GM21526 (cell line): ENCODE results near the gene SLC25A45.

Experiments used
- ATAC-seq: cut with Tn5 transposase; IDR thresholded peaks from one replicate; pipeline ENCODE4 v1.9.1; 2021; ENCODE audit warnings: moderate library complexity; ENCODE audit not compliant: unreplicated experiment, low FRiP score

SLC25A45 gene

DNA sequence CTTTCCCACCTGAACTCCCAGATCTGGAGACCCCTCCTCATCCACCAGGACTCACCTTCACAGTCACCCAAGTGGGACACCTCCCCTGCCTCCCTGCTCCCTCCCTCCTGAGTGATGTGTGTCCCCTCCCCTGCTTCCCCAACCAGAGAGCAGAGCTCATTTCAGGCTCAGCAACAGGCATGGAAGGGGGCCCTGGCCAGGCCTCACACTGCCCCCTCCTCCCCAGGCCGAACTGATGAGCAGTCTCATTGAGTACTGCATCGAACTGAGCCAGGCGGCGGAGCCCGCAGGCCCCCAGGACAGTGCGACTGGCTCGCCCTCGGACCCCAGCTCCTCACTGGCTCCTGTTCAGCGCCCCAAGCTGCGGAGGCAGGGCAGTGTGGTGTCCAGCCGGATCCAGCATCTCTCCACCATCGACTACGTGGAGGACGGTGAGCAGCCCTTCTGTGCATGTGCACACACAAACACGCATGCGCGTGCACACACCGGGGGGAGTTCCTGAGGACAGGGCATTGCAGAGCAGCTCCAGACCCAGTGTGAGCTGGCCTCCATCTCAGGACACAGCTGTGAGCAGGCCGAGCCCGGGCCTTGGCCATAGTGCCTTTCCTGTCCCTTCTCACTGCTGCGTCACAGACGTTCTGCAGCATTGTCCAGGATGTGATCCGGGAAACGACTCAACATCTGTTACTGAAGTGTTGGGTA is 22.3 kb upstream of the SLC25A45 start:
- no peak for ATAC-seq

DNA sequence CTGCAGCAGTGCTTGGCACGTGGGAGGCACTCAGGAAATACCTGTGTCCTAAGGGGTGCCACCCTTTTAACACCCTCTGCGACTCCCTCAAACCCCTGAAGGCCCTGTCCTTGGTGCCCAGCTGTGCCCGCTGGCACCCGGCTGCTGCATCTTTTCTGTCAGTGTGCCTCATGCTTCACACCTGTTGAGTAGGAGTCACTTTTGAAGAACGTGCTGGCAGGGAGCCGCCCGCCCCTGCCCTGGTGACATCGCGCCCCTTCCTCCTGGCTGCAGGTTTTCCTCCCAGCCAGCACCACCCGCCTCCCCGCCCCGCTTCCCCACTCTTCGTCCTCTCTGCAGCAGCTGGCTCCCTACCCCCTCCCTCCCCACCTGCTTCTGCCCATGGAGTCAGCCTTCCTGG is 21.8 kb upstream of the SLC25A45 start:
- ATAC-seq, result no peak

DNA sequence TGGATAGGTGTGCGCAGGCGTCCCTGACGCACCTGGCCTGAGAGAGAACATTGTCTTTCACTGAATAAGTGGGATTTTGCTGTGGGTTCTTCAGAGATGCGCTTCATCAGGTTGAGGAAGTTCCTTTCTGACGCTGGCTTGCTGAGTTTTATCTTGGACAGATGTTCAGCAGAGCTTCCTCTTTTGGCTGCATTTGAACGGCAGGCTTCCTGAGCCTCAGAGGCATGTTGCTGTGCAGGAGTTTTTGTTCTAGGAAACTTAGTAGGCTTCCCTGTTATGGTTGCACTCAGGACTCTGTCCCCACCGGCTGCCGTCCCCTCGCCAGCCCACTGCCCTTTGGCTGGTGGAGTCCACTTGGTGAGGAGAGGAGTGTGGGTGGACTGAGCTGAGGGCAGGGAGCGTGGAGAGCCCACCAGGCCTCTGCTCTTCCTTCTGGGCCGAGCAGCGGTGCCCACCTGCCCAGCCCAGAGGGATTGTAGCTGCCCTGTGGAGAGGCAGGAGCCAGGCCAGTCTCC is 21.2 kb upstream of the SLC25A45 start:
- ATAC-seq, result no peak

DNA sequence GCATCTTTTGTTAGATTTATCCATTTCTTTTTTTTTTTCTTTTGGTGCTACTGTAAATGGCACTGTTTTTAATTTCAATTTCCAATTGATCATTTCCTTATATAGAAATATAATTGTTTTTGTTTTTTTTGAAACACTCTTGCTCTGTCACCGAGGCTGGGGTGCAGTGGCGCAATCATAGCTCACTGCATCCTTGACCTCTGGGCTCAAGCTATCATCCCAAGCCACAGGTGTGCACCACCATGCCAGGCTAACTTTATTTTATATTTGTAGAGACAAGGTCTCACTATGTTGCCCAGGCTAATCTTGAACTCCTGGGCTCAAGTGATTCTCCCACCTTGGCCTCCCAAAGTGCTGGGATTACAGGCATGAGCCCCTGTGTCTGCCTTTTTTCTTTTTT is 20.3 kb upstream of the SLC25A45 start:
- ATAC-seq, result no peak

DNA sequence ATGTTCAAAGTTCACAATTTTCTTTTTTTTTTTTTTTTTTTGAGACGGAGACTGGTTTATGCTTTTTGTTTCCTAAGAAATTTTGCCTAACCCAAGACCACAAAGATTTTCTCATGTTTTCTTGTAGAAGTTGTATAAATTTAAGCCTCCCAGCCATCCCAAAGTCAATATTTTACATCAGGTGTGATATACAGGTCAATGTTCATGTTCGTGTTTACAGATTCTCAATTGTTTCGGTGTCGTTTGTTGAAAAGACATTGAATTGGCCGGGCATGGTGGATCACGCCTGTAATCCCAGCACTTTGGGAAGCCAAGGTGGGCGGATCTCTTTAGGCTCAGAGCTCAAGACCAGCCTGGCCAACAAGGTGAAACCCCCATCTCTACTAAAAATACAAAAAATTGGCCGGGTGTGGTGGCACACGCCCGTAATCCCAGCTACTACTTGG is 19.4 kb upstream of the SLC25A45 start:
- no peak for ATAC-seq

DNA sequence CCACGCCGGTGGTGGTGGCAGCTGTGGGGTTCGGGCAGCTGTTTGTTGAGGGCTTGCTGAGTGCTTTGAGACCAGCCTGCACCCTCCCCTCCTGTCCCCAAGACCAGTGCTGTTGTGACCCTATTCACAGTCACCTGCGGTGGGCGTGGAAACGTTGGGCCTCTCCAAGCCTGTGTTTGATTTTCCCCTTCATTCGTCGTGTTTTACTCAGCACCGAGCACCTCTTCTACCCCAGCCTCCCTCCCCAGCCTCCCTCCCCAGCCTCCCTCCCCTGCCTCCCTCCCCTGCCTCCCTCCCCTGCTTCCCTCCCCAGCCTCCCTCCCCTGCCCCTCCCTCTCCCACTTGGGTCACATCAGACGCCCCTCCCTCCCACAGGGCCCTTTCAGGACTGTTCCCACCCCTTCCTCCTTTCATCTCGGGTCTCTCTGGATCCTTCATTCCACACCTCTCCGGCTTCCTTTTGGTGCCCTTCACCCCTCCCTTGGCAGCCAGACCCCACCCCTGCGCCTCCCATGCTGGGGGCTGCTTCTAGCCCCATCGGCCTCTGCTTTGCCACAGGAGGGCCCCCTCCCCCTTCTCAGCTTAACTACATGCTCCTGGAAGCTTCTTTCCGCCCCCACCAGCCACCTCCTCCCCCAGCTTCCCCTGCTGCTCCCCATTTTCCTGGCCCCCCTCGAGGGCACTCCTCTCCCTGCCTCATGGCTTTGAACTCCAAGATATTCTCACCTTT is 18.8 kb upstream of the SLC25A45 start:
- ATAC-seq, result no peak

DNA sequence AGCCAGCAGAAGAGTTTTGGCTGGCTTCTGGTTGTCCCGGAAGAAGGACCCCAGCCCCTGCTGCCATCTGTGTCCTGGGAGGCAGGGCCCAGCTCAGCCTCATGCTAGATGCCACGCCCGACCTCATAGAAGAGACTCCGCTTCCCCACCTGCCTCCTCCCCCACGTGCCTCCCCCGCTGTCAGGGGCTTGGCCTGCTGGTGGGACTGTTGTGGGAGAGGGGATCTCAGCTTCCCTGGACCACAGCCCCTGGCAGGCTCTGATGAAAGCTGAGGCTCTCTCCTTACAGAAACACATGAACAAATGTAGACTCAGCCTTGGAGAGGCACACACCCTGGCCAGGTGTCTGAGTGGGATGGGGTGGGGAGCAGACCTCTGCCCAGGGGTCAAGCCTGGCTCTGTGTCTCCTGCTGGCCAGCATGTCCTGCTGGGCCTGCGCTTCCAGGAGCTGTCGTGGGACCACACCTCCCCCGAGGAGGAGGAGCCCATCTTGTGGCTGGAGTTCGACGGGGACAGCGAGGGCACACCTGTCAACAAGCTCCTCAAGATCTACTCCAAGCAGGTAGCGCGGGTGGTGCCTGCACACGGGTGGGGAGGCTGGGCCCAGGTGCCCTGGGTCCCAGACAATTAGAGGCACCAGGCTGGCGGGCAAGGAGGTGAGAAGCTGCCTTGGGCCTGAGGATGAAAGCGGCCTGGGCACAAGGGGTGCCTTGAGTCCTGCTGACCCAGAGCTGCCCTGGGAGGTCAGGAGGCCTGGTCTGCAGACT is 18.0 kb upstream of the SLC25A45 start:
- ATAC-seq, result no peak

DNA sequence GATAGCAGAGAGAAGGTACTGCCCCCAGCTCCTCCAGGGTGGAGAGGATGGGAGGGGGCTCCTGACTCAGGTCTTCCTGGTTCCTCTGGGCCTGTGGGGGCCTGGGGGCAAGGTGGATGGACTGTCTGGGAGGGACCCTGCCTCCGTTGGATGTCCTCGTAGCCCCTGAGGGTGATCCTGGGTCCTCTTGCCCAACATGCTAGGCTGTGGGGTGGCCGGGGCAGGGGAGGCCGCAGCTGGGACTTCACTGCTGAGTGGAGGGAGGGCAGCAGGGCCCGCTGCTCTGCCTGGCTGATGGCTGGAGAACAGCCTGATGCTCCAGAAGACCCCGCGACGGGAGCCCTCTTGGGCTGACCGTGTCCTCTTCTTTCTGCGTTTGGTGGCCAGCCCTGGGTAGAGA is 17.4 kb upstream of the SLC25A45 start:
- ATAC-seq, result no peak

DNA sequence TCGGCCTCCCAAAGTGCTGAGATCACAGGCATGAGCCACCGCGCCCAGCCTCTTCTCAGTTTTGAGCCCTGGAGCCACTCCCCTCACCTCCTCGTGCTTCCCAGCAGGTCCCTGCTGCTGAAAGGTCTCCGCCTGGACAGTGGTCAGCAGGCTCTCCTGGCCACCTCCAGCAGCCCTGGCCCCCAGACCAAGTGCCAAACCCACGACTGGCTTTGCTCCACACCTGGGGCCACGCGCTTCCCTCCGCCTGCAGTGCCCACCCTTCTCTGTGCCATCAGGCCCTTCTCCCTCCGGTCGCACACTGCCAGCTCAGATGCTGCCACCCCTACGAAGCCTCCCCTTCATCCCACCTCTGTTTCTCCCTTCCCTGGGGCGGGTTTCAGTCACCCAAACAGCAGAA is 16.8 kb upstream of the SLC25A45 start:
- ATAC-seq, result no peak

DNA sequence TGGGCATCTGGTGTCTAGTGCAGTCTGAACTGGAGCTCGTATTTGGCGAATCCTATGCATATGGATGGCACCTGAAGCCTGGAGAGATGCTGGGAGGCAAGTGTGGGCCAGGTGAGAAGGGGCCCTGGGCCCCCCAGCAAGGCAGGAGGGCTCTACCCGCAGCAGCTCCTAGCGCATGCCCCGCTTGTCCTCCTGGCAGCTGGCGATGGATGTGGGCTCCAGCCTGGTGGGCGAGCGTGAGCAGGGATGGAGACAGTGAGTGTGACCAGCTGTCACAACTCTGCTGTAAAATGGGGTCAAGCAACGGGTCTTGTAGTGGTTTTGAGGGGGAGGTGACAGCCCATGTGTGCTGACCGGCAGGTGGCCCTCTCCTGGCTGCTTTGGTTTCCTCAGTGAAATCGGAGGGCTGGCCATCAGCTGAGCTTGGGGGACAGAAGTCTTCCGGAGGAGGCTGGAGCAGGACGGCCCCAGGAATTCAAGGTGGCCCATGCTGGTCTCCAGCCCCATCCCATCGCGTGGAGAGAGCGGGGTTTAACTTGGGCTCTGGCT is 16.0 kb upstream of the SLC25A45 start:
- no peak for ATAC-seq

DNA sequence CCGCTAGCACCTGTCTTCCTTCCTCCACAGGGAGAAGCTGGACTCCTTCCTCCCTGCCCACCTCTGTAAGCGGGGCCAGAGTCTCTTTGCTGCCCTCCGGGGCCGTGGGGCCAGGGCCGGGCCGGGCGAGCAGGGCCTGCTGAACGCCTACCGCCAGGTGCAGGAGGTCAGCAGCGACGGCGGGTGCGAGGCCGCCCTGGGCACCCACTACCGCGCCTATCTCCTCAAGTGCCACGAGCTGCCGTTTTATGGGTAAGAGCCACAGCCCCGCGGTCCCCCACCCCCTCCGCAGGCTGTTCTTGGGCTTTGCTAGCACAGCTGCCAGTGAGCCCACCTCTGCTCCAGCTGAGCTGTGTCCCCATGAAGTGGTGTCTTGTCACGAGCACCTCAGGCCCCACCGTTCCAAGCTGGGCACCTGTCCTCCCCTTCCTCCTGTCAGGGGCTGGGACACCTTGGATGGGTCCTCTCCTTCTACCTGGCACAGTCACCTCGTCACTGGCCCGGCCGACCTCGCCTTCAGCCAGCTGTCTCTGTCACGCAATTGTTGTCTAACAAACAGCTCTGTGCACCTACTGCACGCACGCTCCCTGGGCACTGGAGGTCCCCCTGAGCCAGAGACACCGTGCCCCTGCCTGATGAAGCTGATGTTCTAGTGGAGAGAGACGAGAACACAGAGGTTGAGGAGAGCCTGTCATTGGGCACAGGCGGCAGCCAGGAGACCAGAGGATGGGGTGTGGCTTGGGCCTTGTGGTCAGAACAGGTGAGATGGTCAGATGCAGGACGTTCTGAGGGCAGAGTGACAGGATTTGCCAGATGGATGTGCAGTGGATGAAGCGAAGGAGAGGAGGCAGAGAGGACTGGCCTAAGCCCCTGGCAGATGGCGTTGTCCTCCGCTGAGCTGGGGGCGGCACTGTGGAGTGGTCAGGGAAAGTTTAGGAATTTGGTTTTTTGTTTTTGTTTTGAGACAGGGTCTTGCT is 14.6 kb upstream of the SLC25A45 start:
- ATAC-seq, result no peak

DNA sequence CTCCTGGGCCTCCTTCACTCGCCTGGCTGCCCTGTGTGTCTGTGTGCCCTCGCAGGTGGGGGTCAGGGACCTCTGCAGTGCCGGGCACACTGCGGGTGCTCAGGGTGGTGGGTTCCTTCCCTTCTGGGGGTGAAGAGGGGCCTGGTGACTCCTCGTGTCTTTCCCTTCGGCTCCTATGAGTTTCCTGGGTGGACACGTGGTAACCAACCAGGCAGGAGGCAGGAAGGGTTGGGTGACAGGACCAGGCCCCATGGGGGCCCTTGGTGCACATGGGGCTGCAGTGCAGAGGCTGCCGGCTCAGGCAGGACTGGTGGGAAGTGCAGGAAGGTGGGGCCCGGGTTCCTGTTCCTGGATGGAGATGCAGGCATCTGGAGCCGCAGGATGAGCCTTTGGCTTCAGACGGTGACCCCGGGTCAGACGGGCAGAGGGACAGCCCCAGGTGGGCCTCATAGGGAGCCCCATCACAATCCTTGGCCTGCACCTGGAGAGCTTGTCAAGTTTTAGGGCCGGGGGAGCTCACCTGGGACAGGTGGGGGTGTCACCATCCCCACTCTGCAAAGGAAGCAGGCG is 13.6 kb upstream of the SLC25A45 start:
- no peak for ATAC-seq

DNA sequence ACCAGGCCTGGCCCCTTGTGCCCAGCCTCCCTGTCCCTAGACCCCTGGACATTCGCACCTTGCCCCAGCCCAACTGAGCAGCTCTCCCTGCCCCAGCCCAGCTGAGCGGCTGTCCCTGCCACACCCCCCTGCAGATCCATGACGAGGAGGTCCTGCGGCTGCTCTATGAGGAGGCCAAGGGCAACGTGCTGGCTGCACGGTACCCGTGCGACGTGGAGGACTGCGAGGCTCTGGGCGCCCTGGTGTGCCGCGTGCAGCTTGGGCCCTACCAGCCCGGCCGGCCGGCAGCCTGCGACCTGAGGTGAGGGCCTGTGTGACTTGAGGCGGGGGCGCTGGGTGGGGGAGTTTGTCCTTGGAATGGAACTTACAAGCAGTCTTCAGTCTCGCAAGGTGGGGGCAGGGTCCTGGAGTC is 11.7 kb upstream of the SLC25A45 start:
- ATAC-seq, result no peak

DNA sequence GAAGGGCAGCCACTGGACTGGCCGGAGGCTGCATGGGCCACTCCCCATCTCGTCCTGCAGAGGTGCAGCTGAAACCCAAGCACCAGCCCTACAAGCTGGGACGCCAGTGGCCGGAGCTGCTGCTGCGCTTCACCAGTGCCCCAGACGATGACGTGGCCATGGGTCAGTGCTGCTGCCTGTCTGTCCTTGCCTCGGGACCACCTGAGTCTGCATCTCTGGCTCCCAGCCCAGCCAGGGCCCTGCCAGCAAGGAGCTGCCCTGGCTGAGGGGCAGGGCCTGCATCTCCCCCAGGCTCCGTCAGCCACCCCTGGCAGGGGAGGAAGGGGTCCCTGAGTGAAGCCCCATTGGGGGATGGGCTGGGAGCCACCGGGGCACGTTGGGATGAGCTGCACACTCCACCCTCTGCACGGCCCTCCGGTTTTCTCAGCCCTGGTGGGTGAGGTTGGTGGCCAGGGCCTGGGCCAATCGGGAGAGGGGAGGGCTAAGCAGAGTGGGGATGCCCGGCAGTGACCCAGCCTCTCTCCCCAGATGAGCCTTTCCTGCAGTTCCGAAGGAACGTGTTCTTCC is 11.2 kb upstream of the SLC25A45 start:
- no peak for ATAC-seq

DNA sequence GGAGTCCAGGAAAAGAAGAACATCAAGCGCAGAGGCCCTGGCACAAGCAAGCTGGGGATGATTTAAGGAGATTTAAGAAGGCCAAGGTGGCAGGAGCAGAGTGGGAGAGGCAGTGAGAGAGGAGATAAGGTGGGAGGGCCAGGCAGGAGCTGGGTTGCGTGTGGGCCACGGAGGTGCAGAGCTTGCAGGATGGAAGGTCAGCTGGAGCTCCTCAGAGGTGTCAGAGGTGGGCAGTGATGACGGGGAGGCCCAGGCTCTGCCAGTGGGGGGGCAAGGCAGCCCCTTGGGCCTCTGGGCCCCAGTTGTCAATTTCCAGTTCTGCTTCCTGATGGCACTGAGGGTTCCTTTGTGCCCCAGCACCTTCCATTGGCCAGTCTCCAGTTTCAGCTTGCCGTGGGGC is 10.5 kb upstream of the SLC25A45 start:
- no peak for ATAC-seq

DNA sequence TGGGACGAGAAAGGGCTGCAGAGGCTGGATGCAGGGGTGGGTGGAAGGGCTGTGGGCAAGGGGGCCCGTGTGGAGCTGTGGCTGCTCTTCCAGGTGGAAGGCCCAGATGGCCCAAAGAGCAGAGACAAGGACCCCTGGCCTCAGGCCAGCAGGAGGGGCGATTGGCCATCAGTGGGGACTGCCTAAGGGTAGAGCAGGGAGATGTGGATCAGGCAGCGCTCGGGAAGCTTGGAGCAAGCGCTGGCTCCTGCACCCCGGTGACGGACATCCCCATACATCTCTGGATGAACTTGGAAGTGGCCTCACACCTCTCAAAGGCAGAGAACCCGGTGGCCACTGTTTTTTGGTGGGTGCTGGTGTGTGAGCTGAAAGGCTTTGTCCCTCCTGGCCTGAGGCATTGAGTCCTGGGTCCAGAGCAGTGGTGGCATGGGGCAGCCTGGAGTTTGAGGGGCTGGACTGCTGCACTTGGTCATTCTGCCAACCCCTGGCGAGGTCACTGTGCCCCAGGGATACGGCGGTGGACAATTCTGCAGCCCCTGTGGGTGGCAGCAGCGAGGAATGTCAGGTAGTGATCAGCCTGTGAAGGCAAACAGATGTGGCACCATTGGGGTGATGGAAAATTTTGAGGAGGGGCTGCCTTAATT is 9.9 kb upstream of the SLC25A45 start:
- no peak for ATAC-seq

DNA sequence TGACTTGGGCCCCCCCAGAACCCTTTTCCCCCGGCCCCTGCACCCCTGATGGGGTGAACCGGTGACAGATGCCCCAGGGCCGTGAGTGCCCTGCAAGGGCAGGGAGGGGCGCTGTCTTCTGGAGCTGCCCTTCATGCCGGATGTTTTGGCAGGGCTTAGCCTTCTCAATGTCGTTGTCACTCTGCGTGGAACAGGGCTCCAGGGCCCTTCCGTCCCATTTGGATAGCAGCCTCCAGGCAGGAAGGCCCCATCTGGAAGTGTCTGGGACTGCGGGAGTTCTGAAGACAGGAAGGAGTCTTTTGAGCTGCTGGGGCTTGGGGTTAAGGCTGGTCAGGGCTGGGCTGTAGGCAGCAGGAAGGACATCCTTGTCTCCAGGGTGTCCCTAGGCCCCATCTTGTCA is 8.6 kb upstream of the SLC25A45 start:
- ATAC-seq, result no peak

DNA sequence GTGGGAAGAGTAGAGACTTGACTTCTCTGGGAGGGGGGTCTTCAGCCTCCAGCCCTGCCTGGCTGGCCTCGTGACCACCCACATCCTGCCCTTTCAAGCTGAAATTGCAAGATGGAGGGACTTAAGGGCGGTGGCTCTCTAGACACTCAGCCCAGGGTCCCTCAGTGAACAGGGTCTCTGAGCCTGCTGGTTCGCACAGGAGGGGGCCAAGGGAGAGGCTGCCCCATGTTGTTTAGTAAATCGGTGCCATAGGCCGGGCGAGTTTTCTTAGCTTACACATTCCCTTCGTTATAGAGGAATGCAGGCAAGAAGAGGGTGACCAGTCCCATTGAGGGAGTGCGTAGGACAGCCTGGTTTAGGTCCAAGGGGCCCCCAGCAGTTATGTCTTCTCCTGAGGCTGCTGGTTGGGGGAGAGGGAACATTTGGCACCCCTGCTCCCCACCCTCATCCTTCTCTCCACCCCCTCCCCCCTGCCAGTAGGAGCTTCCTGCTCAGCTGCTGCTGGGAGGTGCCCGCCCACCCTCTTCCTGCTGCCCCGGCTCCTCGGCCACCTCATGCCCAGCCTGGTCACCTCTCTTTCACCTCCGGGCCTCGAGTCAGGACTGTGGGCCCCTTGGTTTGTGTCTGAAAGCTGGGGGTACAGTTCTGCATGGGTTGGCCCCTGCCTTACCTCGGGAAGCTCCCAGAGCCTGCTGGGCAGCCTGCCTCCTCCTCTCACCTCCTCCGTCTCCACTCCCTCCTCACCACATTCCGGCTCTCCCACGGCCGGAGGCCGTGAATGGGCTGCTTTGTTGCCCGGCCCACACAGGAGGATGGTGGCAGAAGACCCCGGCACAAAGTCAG is 7.9 kb upstream of the SLC25A45 start:
- ATAC-seq, result no peak
